Upper lobe of left lung (tissue), 6 donors: ENCODE measurements around the gene RPL31. TPM values are rescaled to one million over a fixed set of nuclear protein-coding genes. Genes with fewer than 3 reads are reported as not detected.

Source experiments
- ATAC-seq, 2 donors: fragments of 200-7000 bp; cut with Tn5 transposase; one replicate each; pipeline ENCODE4 v1.9.1; 2022; ENCODE audit warnings: mild to moderate bottlenecking in 2 of 2, moderate library complexity in 2 of 2; ENCODE audit not compliant: low FRiP score in 2 of 2
- DNase-seq, 2 donors: peaks; one replicate each; pipeline ENCODE4 v3.0.0-alpha.2; 2019 to 2020
- H3K27ac ChIP-seq, 4 donors: fragments of 200-600 bp; sonication (generic); one replicate each; pipeline ENCODE4 v1.5.1; 2016 to 2019
- H3K27me3 ChIP-seq, 4 donors: fragments of 200-600 bp; sonication (generic); one replicate each; pipeline ENCODE4 v1.5.1; 2017 to 2019
- H3K36me3 ChIP-seq, 4 donors: fragments of 200-600 bp; sonication (generic); one replicate each; pipeline ENCODE4 v1.5.1; 2016 to 2019
- H3K4me1 ChIP-seq, 4 donors: fragments of 200-600 bp; sonication (generic); one replicate each; pipeline ENCODE4 v1.5.1; 2018 to 2019
- H3K4me3 ChIP-seq, 4 donors: fragments of 200-600 bp; sonication (generic); one replicate each; pipeline ENCODE4 v1.5.1; 2017 to 2019; ENCODE audit warnings: mild to moderate bottlenecking in 2 of 4, moderate library complexity in 1 of 4
- H3K9me3 ChIP-seq, 4 donors: fragments of 200-600 bp; sonication (generic); one replicate each; pipeline ENCODE4 v1.5.1; 2018 to 2019
- CTCF ChIP-seq, 6 experiments: fragments of 450-650 bp in 4 of 6; fragments of 200-600 bp in 2 of 6; sonication (generic) in 2 of 6; IDR thresholded peaks; one replicate each; pipeline ENCODE4 v1.5.1; 2016 to 2019; ENCODE audit warnings: antibody characterized with exemption in 6 of 6
- EP300 ChIP-seq, 4 donors: sonication (generic); formaldehyde crosslinking; IDR thresholded peaks; one replicate each; pipeline ENCODE4 v1.5.1; 2017; ENCODE audit warnings: antibody characterized with exemption in 4 of 4, control low read depth in 2 of 4
- POLR2A ChIP-seq, 4 donors: fragments of 450-650 bp; IDR thresholded peaks; one replicate each; pipeline ENCODE4 v1.5.1; 2016 to 2017; ENCODE audit warnings: antibody characterized with exemption in 4 of 4, mild to moderate bottlenecking in 2 of 4
- POLR2AphosphoS5 ChIP-seq, 2 donors: sonication (generic); formaldehyde crosslinking; IDR thresholded peaks; one replicate each; pipeline ENCODE4 v1.5.1; 2017; ENCODE audit warnings: antibody characterized with exemption in 2 of 2
- WGBS, 2 donors: methylation state at CpG; one replicate each; pipeline ENCODE4 v1.1.5; 2017 to 2018; 5-methylcytosine and 5-hydroxymethylcytosine counted together
- total RNA-seq, 6 donors: library from RNA; depleted of rRNA in 4 of 6; stranded (reverse); fragments of >200 nt in 4 of 6; gene quantifications; one replicate each; pipeline versions ENCODE4 v1.1.0 to v1.2.1, GENCODE V29; 2016 to 2021
- donor health status: DM: no; HTN: no; CAD: no; lungs with moderate emphysema.
- donor health status: DM: no; HTN: yes; CAD: no; lungs with severe emphysema.

The RPL31 gene
- total RNA-seq, 6 donors from 2014 or later = 422 to 1,166 (median 1,010) TPM

- Histone ChIP-seq H3K9me3 (no peaks in the 10 kb centered on the region), H3K27me3 (no peaks in the 10 kb centered on the region), H3K4me1 (no peaks in the 10 kb centered on the region), H3K36me3 (peaks cover 0 to 21% (median 5%) of the 10 kb centered on the region in 4 donors), H3K4me3 (no peak overlapping the region), H3K27ac (no peak overlapping the region)
- WGBS, 2 donors = 90 to 94% methylated on average over 20 to 22 of the region's 22 CpGs
- no peak for TF ChIP-seq POLR2AphosphoS5 (IDR thresholded peaks at IDR 0.05)
- TF ChIP-seq EP300 (IDR thresholded peaks at IDR 0.05) = no peak
- no peak for TF ChIP-seq CTCF (IDR thresholded peaks at IDR 0.05)
- no peak for TF ChIP-seq POLR2A (IDR thresholded peaks at IDR 0.05)
- DNase-seq (peak in 1 of 2 donors; percentile 10), ATAC-seq (no peak)
Measured at GRCh38 chr2:100974712-100975520, 27.2 kb upstream of the RPL31 start.

- Histone ChIP-seq H3K4me1 (no peaks in the 10 kb centered on the region), H3K27me3 (no peaks in the 10 kb centered on the region), H3K36me3 (peaks cover 0 to 21% (median 5%) of the 10 kb centered on the region in 4 donors), H3K27ac (no peak overlapping the region), H3K9me3 (no peaks in the 10 kb centered on the region), H3K4me3 (no peak overlapping the region)
- TF ChIP-seq POLR2AphosphoS5 (IDR thresholded peaks at IDR 0.05) = no peak
- no peak for TF ChIP-seq CTCF (IDR thresholded peaks at IDR 0.05)
- no peak for TF ChIP-seq EP300 (IDR thresholded peaks at IDR 0.05)
- no peak for TF ChIP-seq POLR2A (IDR thresholded peaks at IDR 0.05)
- DNase-seq (peak in 1 of 2 donors; percentile 26), ATAC-seq (no peak)
- WGBS, 2 donors = 90 to 96% methylated on average over 7 of the region's 7 CpGs
Measured at GRCh38 chr2:100975521-100975785, 26.6 kb upstream of the RPL31 start.

GRCh38 chr2:100976061-100976460, 26.0 kb upstream of the RPL31 start:
- WGBS, 2 donors = 80 to 100% methylated on average over 1 to 6 of the region's 6 CpGs
- no peaks in the 10 kb centered on the region for H3K9me3 ChIP-seq
- H3K36me3 ChIP-seq = peaks cover 0 to 21% (median 5%) of the 10 kb centered on the region in 4 donors
- no peak overlapping the region for H3K27ac ChIP-seq
- H3K4me3 ChIP-seq = no peak overlapping the region
- no peaks in the 10 kb centered on the region for H3K27me3 ChIP-seq
- DNase-seq = peak in 1 of 2 donors; percentile 48
- TF ChIP-seq POLR2A (IDR thresholded peaks at IDR 0.05) (no peak), CTCF (IDR thresholded peaks at IDR 0.05) (no peak), EP300 (IDR thresholded peaks at IDR 0.05) (no peak), POLR2AphosphoS5 (IDR thresholded peaks at IDR 0.05) (no peak)
- no peaks in the 10 kb centered on the region for H3K4me1 ChIP-seq
- ATAC-seq = no peak

- WGBS, 2 donors = 88 to 89% methylated on average over 19 of the region's 19 CpGs
- H3K27me3 ChIP-seq = no peaks in the 10 kb centered on the region
- H3K27ac ChIP-seq = no peak overlapping the region
- DNase-seq (no peak), ATAC-seq (no peak)
- no peaks in the 10 kb centered on the region for H3K9me3 ChIP-seq
- peaks cover 0 to 21% (median 2%) of the 10 kb centered on the region in 4 donors for H3K36me3 ChIP-seq
- TF ChIP-seq CTCF (IDR thresholded peaks at IDR 0.05) (no peak), POLR2AphosphoS5 (IDR thresholded peaks at IDR 0.05) (no peak), POLR2A (IDR thresholded peaks at IDR 0.05) (no peak), EP300 (IDR thresholded peaks at IDR 0.05) (no peak)
- H3K4me3 ChIP-seq = no peak overlapping the region
- H3K4me1 ChIP-seq = no peaks in the 10 kb centered on the region
Measured at GRCh38 chr2:100976645-100977391, 25.3 kb upstream of the RPL31 start.
